ENCODE measurements around the gene MEX3A.
A peak's percentile ranks its signal among the peaks of the same experiment; 100 is the strongest.

Gene MEX3A

GRCh38 chr1:156112276-156113137 lies 30.2 kb upstream of the MEX3A start:
- Mint-ChIP-seq H3K36me3 (no peaks in the 10 kb centered on the region), H3K9me3 (ENCODE audit: low read depth) (no peaks in the 10 kb centered on the region)

DNA sequence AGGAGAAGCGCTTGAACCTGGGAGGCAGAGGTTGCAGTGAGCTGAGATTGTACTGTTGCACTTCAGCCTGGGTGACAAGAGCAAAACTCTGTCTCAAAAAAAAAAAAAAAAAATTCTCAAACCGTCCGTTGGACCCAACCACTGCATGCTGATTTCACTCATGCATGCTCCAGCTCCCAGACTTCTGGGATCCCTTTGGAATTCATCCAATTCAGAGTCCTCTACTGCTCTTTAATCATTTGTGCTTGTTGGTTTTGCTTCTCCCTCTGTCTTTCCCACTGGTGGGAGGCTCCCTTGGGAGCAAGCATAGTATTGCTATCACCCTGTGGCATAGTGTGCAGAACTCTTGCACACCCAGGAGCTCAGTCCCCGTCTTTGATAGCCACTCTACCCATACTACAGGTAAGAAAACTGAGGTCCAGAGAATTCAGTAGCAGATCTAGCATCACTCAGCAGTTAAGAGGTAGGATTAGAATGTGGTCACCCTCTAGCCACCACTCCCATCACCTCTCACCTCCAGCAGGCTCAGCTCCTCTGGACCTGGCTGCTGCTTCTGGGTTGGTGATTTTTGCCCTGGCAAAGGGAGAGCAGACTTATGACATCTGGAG lies 29.2 kb upstream of the MEX3A start:
- peaks cover 42% of the 10 kb centered on the region for H3K4me1 Mint-ChIP-seq (ENCODE audit: low read depth)
- H3K9me3 Mint-ChIP-seq (ENCODE audit: low read depth), result no peaks in the 10 kb centered on the region
- no peak overlapping the region for H3K27ac Mint-ChIP-seq
- no peaks in the 10 kb centered on the region for H3K36me3 Mint-ChIP-seq
- H3K27me3 Mint-ChIP-seq, result no peaks in the 10 kb centered on the region
- H3K4me3 Mint-ChIP-seq, result no peak overlapping the region

More at GRCh38 chr1:156112276-156113137, 30.2 kb upstream of the MEX3A start:
- Mint-ChIP-seq H3K27me3 (no peaks in the 10 kb centered on the region), H3K4me3 (no peak overlapping the region), H3K27ac (no peak overlapping the region), H3K4me1 (ENCODE audit: low read depth) (peaks cover 36% of the 10 kb centered on the region)

DNA sequence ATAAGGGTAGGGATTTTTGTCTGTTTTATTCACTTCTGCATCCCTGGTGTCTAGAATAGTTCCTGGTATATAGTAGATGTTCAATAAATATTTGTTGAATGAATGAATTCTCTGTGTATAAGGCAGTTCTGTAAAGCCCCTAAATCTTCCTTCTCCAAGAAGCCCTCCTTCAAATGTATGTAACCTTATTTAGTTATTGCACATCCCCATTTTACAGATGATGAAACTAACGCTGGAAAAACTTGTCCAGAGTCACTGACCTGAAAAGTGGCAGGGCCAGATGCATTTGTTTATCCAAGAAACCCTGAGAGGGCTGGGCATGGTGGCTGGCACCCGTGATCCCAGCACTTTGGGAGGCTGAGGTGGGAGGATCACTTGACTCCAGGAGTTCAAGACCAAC lies 28.0 kb upstream of the MEX3A start:
- no peak overlapping the region for H3K27ac Mint-ChIP-seq
- H3K36me3 Mint-ChIP-seq, result no peaks in the 10 kb centered on the region
- peaks cover 45% of the 10 kb centered on the region for H3K4me1 Mint-ChIP-seq (ENCODE audit: low read depth)
- no peaks in the 10 kb centered on the region for H3K9me3 Mint-ChIP-seq (ENCODE audit: low read depth)
- no peak overlapping the region for H3K4me3 Mint-ChIP-seq
- H3K27me3 Mint-ChIP-seq, result no peaks in the 10 kb centered on the region

DNA sequence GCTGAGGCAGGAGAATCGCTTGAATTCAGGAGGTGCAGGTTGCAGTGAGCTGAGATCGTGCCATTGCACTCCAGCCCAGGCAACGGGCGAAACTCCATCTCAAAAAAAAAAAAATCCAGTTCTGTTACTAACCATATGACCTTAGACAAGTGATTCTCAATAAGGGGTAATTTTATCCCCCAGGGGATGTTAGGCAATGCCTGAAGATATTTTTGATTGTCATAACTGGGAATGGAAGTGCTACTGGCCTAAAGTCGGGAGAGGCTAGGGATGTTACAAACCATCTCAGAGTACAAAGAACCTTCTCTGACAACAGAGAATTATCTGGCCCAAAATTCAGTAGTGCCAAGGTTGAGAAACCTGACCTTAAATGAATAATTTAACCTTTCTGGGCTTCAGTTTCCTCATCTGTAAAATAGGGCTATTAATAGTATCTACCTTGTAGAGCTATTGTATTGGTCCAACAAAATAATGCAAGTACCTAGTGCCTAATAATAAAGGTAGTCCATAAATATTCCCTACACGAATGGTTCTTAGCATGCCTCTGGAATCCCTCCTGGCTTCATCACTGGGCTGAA lies 26.5 kb upstream of the MEX3A start:
- Mint-ChIP-seq H3K4me1 (ENCODE audit: low read depth) (peaks cover 49% of the 10 kb centered on the region), H3K4me3 (no peak overlapping the region), H3K27me3 (no peaks in the 10 kb centered on the region), H3K36me3 (no peaks in the 10 kb centered on the region), H3K9me3 (ENCODE audit: low read depth) (no peaks in the 10 kb centered on the region), H3K27ac (no peak overlapping the region)

GRCh38 chr1:156108057-156108456 lies 25.8 kb upstream of the MEX3A start:
- peaks cover 51% of the 10 kb centered on the region for H3K4me1 Mint-ChIP-seq (ENCODE audit: low read depth)
- peak overlapping the region; percentile 6 for H3K27ac Mint-ChIP-seq
- no peaks in the 10 kb centered on the region for H3K27me3 Mint-ChIP-seq

DNA sequence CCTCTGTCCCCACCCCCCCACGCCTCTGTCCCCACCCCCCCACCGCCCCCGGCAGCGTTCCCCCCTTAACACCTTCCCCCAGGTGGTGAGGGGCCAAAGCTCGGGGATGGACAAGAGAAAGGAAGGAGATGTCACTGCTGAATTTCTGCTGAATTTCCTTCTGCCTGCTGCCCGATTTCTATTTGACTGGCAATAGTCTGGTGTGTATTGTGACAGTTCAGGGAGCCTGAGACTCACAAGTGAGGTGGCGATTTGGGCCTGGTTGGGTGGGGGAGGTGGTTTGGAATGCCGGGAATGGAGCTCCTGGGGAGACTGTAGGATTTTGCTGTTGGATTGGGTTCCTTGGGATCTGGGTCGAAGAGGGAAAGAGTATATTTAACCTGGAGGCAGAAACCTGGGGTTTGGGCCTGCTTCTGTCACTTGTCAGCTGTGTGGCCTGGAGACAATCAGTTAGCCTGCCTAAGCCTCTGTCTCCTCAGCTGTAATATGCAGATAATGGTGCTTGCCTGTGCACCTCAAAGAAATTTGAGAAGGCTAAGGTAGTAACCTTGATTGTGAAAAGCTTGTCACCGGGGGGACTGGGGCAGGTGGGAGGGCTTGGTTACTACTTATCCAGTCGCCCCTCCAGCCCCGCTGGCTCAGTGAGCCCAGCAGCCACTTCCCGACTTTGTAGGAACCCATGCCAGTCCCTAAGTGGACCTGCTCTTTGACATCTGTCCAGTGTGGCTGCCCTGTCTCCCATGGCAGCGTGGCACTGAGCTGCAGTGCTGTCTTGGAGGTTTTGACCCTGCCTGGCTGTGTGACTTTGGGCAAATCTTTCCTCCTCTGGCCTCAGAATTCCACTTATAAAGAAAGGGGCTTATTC lies 24.6 kb upstream of the MEX3A start:
- peak overlapping the region; percentile 64 for H3K4me3 Mint-ChIP-seq
- H3K36me3 Mint-ChIP-seq, result no peaks in the 10 kb centered on the region
- H3K27ac Mint-ChIP-seq, result peak overlapping the region; percentile 90
- no peaks in the 10 kb centered on the region for H3K27me3 Mint-ChIP-seq
- H3K4me1 Mint-ChIP-seq (ENCODE audit: low read depth), result peaks cover 54% of the 10 kb centered on the region
- H3K9me3 Mint-ChIP-seq (ENCODE audit: low read depth), result no peaks in the 10 kb centered on the region

More at GRCh38 chr1:156108057-156108456, 25.8 kb upstream of the MEX3A start:
- no peak overlapping the region for H3K4me3 Mint-ChIP-seq
- no peaks in the 10 kb centered on the region for H3K9me3 Mint-ChIP-seq (ENCODE audit: low read depth)
- no peaks in the 10 kb centered on the region for H3K36me3 Mint-ChIP-seq

DNA sequence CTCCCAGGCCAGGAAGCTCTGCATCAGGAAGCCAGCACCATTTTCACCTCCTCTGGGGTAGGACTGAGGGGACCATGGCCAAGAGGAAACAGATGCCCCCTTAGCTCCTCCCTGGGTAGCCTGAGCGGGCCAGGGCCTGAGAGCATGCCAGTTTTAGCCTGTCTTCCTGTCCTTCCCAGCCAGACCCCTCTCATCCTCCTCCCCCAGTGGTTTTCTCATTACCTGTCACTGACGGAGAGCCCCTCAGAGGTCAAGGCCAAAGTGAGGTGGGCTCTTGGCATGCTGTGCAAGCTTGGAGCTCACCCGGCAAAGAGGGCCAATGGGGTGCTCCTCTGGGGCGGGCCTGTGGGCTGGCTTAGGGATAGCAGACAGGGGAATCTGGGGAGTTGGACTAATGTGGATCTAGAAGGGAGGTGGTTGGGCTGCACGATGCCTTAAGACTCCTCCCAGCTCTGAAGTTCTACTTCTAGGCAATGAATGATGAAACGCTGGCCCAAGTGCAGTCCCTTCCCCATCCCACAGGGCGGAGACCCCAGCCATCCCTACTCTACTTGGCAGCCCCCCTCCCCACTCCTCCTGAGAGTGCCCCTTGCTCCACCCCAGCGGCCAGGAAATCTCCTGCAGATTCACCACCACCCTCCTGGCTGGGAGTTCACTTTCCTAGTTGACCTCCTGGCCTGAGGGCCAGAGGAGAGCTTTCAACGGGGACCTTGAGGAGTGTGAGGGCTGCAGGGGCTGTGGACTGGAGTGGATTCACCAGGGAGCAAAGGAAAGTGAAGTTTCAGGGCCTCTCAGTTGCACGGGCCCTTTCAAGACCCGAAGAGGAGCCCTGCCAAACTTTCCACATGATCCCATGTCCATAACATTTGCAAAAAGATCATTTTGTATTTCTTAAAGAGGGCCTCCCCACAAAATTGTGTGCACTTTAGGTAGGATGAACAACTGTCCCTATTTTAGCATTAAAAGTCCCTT lies 22.9 kb upstream of the MEX3A start:
- Mint-ChIP-seq H3K27me3 (no peaks in the 10 kb centered on the region), H3K4me1 (ENCODE audit: low read depth) (peaks cover 62% of the 10 kb centered on the region), H3K36me3 (no peaks in the 10 kb centered on the region), H3K4me3 (peak overlapping the region; percentile 77), H3K27ac (peak overlapping the region; percentile 87), H3K9me3 (ENCODE audit: low read depth) (no peaks in the 10 kb centered on the region)

- Mint-ChIP-seq H3K4me3 (peak overlapping the region; percentile 12), H3K36me3 (no peaks in the 10 kb centered on the region), H3K4me1 (ENCODE audit: low read depth) (peaks cover 58% of the 10 kb centered on the region), H3K9me3 (ENCODE audit: low read depth) (no peaks in the 10 kb centered on the region), H3K27ac (peak overlapping the region; percentile 67), H3K27me3 (no peaks in the 10 kb centered on the region)
Measured at GRCh38 chr1:156104065-156104810, 22.0 kb upstream of the MEX3A start.

- peaks cover 59% of the 10 kb centered on the region for H3K4me1 Mint-ChIP-seq (ENCODE audit: low read depth)
- no peak overlapping the region for H3K27ac Mint-ChIP-seq
- H3K36me3 Mint-ChIP-seq, result no peaks in the 10 kb centered on the region
- no peaks in the 10 kb centered on the region for H3K27me3 Mint-ChIP-seq
- no peaks in the 10 kb centered on the region for H3K9me3 Mint-ChIP-seq (ENCODE audit: low read depth)
- peak overlapping the region; percentile 12 for H3K4me3 Mint-ChIP-seq
Measured at GRCh38 chr1:156103521-156103947, 21.3 kb upstream of the MEX3A start.

- Mint-ChIP-seq H3K4me3 (no peak overlapping the region), H3K36me3 (no peaks in the 10 kb centered on the region), H3K27me3 (no peaks in the 10 kb centered on the region), H3K27ac (peak overlapping the region; percentile 10), H3K9me3 (ENCODE audit: low read depth) (no peaks in the 10 kb centered on the region), H3K4me1 (ENCODE audit: low read depth) (peaks cover 62% of the 10 kb centered on the region)
Measured at GRCh38 chr1:156102633-156103511, 20.6 kb upstream of the MEX3A start.

DNA sequence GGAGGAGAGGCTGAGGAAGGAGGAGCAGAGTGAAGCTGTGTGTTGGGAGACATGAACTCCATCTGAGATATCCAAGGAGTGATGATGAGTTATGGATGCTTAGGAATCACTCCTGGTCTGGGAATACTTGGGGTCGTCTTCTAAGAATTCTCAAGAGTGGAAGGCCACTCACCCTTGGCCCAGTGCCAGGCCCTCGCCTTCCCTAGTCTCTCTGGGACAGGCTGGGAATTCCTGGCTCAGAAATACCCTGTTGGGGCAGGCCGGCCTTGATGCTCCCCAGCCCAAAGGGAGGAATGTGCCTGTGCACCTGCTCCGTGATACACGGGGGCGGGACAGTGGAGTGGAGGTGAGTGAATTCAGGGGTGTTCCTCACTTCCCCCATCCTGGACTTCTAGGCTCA lies 19.6 kb upstream of the MEX3A start:
- Mint-ChIP-seq H3K36me3 (no peaks in the 10 kb centered on the region), H3K9me3 (ENCODE audit: low read depth) (no peaks in the 10 kb centered on the region), H3K4me1 (ENCODE audit: low read depth) (peaks cover 64% of the 10 kb centered on the region), H3K27me3 (no peaks in the 10 kb centered on the region), H3K4me3 (no peak overlapping the region), H3K27ac (no peak overlapping the region)

GRCh38 chr1:156100205-156100995 lies 18.1 kb upstream of the MEX3A start:
- H3K27me3 Mint-ChIP-seq, result no peaks in the 10 kb centered on the region
- H3K27ac Mint-ChIP-seq, result no peak overlapping the region
- H3K36me3 Mint-ChIP-seq, result no peaks in the 10 kb centered on the region
- H3K4me3 Mint-ChIP-seq, result no peak overlapping the region
- H3K4me1 Mint-ChIP-seq (ENCODE audit: low read depth), result peaks cover 65% of the 10 kb centered on the region
- H3K9me3 Mint-ChIP-seq (ENCODE audit: low read depth), result no peaks in the 10 kb centered on the region
